ENCODE data around the gene TLE4. TPM values are rescaled to one million over a fixed set of nuclear protein-coding genes. Genes with fewer than 3 reads are reported as not detected.

Gene TLE4
- total RNA-seq, 1 donor from 2014 or later: 102 TPM

GRCh38 chr9:79567671-79568098, 4.1 kb upstream of the TLE4 start:
- Mint-ChIP-seq H3K36me3 (ENCODE audit: unreplicated experiment) (no peaks in the 10 kb centered on the region), H3K4me1 (ENCODE audit: unreplicated experiment) (peaks cover 15% of the 10 kb centered on the region), H3K27ac (ENCODE audit: unreplicated experiment) (no peak overlapping the region), H3K9me3 (ENCODE audit: unreplicated experiment) (no peaks in the 10 kb centered on the region), H3K4me3 (ENCODE audit: unreplicated experiment) (no peak overlapping the region), H3K27me3 (ENCODE audit: unreplicated experiment) (no peaks in the 10 kb centered on the region)
- no peak for DNase-seq (ENCODE audit: extremely low spot score, unreplicated experiment)
- TF ChIP-seq CTCF (IDR thresholded peaks at IDR 0.05): peak; percentile 13

GRCh38 chr9:79568337-79569101, 3.2 kb upstream of the TLE4 start:
- no peak overlapping the region for H3K4me3 Mint-ChIP-seq (ENCODE audit: unreplicated experiment)
- H3K36me3 Mint-ChIP-seq (ENCODE audit: unreplicated experiment): peaks cover under 1% of the 10 kb centered on the region
- H3K4me1 Mint-ChIP-seq (ENCODE audit: unreplicated experiment): peaks cover 9% of the 10 kb centered on the region
- TF ChIP-seq CTCF (IDR thresholded peaks at IDR 0.05): no peak
- H3K9me3 Mint-ChIP-seq (ENCODE audit: unreplicated experiment): no peaks in the 10 kb centered on the region
- no peak overlapping the region for H3K27ac Mint-ChIP-seq (ENCODE audit: unreplicated experiment)
- no peak for DNase-seq (ENCODE audit: extremely low spot score, unreplicated experiment)
- no peaks in the 10 kb centered on the region for H3K27me3 Mint-ChIP-seq (ENCODE audit: unreplicated experiment)

- peaks cover 11% of the 10 kb centered on the region for H3K4me1 Mint-ChIP-seq (ENCODE audit: unreplicated experiment)
- no peaks in the 10 kb centered on the region for H3K27me3 Mint-ChIP-seq (ENCODE audit: unreplicated experiment)
- H3K27ac Mint-ChIP-seq (ENCODE audit: unreplicated experiment): no peak overlapping the region
- no peaks in the 10 kb centered on the region for H3K9me3 Mint-ChIP-seq (ENCODE audit: unreplicated experiment)
- no peak for DNase-seq (ENCODE audit: extremely low spot score, unreplicated experiment)
- no peak for TF ChIP-seq CTCF (IDR thresholded peaks at IDR 0.05)
- H3K36me3 Mint-ChIP-seq (ENCODE audit: unreplicated experiment): peaks cover 5% of the 10 kb centered on the region
- no peak overlapping the region for H3K4me3 Mint-ChIP-seq (ENCODE audit: unreplicated experiment)
These were observed 1.8 kb upstream of the TLE4 start for GRCh38 chr9:79569814-79570447.

- peak; percentile 87 for DNase-seq (ENCODE audit: extremely low spot score, unreplicated experiment)
- H3K36me3 Mint-ChIP-seq (ENCODE audit: unreplicated experiment): peaks cover 6% of the 10 kb centered on the region
- H3K27me3 Mint-ChIP-seq (ENCODE audit: unreplicated experiment): no peaks in the 10 kb centered on the region
- H3K4me1 Mint-ChIP-seq (ENCODE audit: unreplicated experiment): peaks cover 16% of the 10 kb centered on the region
- no peak overlapping the region for H3K4me3 Mint-ChIP-seq (ENCODE audit: unreplicated experiment)
- TF ChIP-seq CTCF (IDR thresholded peaks at IDR 0.05): no peak
- no peaks in the 10 kb centered on the region for H3K9me3 Mint-ChIP-seq (ENCODE audit: unreplicated experiment)
- no peak overlapping the region for H3K27ac Mint-ChIP-seq (ENCODE audit: unreplicated experiment)
These were observed 1.1 kb upstream of the TLE4 start for GRCh38 chr9:79570448-79571308.
